Transverse colon (tissue), 4 donors: ENCODE data around the gene ANAPC2.

Experiments
- CTCF ChIP-seq, 5 experiments: fragments of 200-600 bp in 3 of 5; fragments of 450-650 bp in 2 of 5; sonication (generic) in 3 of 5; IDR thresholded peaks; 1 replicate in 2 of 5; 2 replicates in 3 of 5; pipeline ENCODE4 v1.5.1; 2016 to 2017; ENCODE audit warnings: antibody characterized with exemption in 5 of 5, inconsistent platforms in 3 of 5, mild to moderate bottlenecking in 2 of 5, moderate library complexity in 1 of 5
- EP300 ChIP-seq: sonication (generic); formaldehyde crosslinking; IDR thresholded peaks from one replicate; pipeline ENCODE4 v1.6.1; 2017; ENCODE audit warnings: antibody characterized with exemption, low read depth
- POLR2A ChIP-seq: fragments of 450-650 bp; IDR thresholded peaks from one replicate; pipeline ENCODE4 v1.6.1; 2016; ENCODE audit warnings: antibody characterized with exemption, mild to moderate bottlenecking, moderate library complexity
- POLR2AphosphoS5 ChIP-seq, 3 donors: sonication (generic); formaldehyde crosslinking; IDR thresholded peaks; one replicate each; pipeline ENCODE4 v1.6.1; 2016; ENCODE audit warnings: antibody characterized with exemption in 3 of 3

GRCh38 chr9:137174722-137175293 lies 13.6 kb downstream of the ANAPC2 start:
- TF ChIP-seq CTCF (IDR thresholded peaks at IDR 0.05) (no peak), POLR2AphosphoS5 (IDR thresholded peaks at IDR 0.05) (no peak), POLR2A (no peak), EP300 (no peak)
